HepG2 (cell line): ENCODE data around the gene SH3YL1. TPM values are rescaled to one million over a fixed set of nuclear protein-coding genes. Genes with fewer than 3 reads are reported as not detected.

ENCODE experiments used
- HNRNPH1 ChIP-seq: fragments of 200-400 bp; formaldehyde crosslinking; optimal IDR thresholded peaks from 2 replicates; pipeline ENCODE3; 2017; ENCODE audit warnings: mild to moderate bottlenecking, low read depth, low read length
- POLR2G ChIP-seq: fragments of 200-400 bp; formaldehyde crosslinking; IDR thresholded peaks from 2 replicates; pipeline ENCODE4 v1.6.1; 2018; ENCODE audit warnings: mild to moderate bottlenecking, low read depth, low read length, moderate library complexity
- SRY ChIP-seq: sonication (generic); formaldehyde crosslinking; IDR thresholded peaks from 2 replicates; pipeline ENCODE4 v1.8.0; 2022; ENCODE audit warnings: mild to moderate bottlenecking, missing genetic modification reagents
- XBP1 ChIP-seq: sonication (generic); formaldehyde crosslinking; IDR thresholded peaks from 2 replicates; pipeline ENCODE4 v1.5.0; 2020; ENCODE audit warnings: missing genetic modification reagents
- YY1 ChIP-seq: IDR thresholded peaks from 2 replicates; pipeline ENCODE4 v1.6.1; 2011; ENCODE audit warnings: low read length, low read depth, moderate library complexity, mild to moderate bottlenecking; ENCODE audit not compliant: insufficient read depth, insufficient replicate concordance
- ZNF546 ChIP-seq: sonication (generic); formaldehyde crosslinking; conservative IDR thresholded peaks from 2 replicates; pipeline ENCODE4 v1.8.1; 2023; ENCODE audit warnings: mild to moderate bottlenecking, missing genetic modification reagents
- ZNF7 ChIP-seq: IDR thresholded peaks from 2 replicates; pipeline ENCODE4 v1.6.1; 2016; ENCODE audit warnings: missing biosample characterization, missing genetic modification reagents
- ZNF761 ChIP-seq: sonication (generic); formaldehyde crosslinking; conservative IDR thresholded peaks from 2 replicates; pipeline ENCODE4 v1.4.0; 2020; ENCODE audit warnings: mild to moderate bottlenecking, missing genetic modification reagents
- polyA plus RNA-seq, 8 experiments: library from polyadenylated mRNA; depleted of rRNA in 3 of 8; stranded (reverse) in 7 of 8; unstranded in 1 of 8; fragments of >200 nt; fragmentation: Illumina TruSeq in 4 of 8; extraction: Trizol in 4 of 8; gene quantifications; 2 replicates each; pipeline versions ENCODE4 v1.2.1 to v1.2.3, GENCODE V29; 2011 to 2016; ENCODE audit warnings: low read depth in 4 of 8, missing spikeins in 1 of 8, mixed read lengths in 1 of 8; ENCODE audit not compliant: insufficient read depth in 1 of 8
- total RNA-seq, 5 experiments: library from RNA; depleted of rRNA; stranded (reverse); fragments of >200 nt; fragmentation: Illumina TruSeq; extraction: Trizol; gene quantifications; 2 replicates each; pipeline ENCODE4 v1.2.3, GENCODE V29; 2016; ENCODE audit warnings: low read depth in 1 of 5
- TF ChIP-seq, protein P1 (sequence below), 2 experiments: sonication (generic) in 1 of 2; formaldehyde crosslinking in 1 of 2; IDR thresholded peaks; 2 replicates each; pipeline versions ENCODE4 v1.4.0 to v1.6.1; 2016 to 2020; ENCODE audit warnings: borderline replicate concordance in 1 of 2, low read depth in 1 of 2, mild to moderate bottlenecking in 1 of 2, missing genetic modification reagents in 1 of 2
- TF ChIP-seq, protein P2 (sequence below): sonication (generic); formaldehyde crosslinking; IDR thresholded peaks from 2 replicates; pipeline ENCODE4 v1.4.0; 2020; ENCODE audit warnings: missing genetic modification reagents
- TF ChIP-seq, protein P3 (sequence below): IDR thresholded peaks from 2 replicates; pipeline ENCODE4 v1.6.1; 2016; ENCODE audit warnings: control low read depth
- TF ChIP-seq, protein P4 (sequence below): sonication (generic); formaldehyde crosslinking; IDR thresholded peaks from 2 replicates; pipeline ENCODE4 v1.8.0; 2022; ENCODE audit warnings: missing genetic modification reagents, mild to moderate bottlenecking, borderline replicate concordance
- TF ChIP-seq, protein P5 (sequence below): sonication (generic); formaldehyde crosslinking; IDR thresholded peaks from 2 replicates; pipeline ENCODE4 v1.8.1; 2023; ENCODE audit warnings: mild to moderate bottlenecking, inconsistent platforms, moderate library complexity, missing genetic modification reagents, borderline replicate concordance
- TF ChIP-seq, protein P6 (sequence below): sonication (generic); formaldehyde crosslinking; IDR thresholded peaks from 2 replicates; pipeline ENCODE4 v1.5.0; 2020; ENCODE audit warnings: mild to moderate bottlenecking, missing genetic modification reagents

The SH3YL1 gene
- total and polyA plus RNA-seq, 2 of the 13 experiments (the other 11 are each of a cell fraction or from before 2014, with no cell fraction given) = 13.0 to 48.2 TPM

DNA sequence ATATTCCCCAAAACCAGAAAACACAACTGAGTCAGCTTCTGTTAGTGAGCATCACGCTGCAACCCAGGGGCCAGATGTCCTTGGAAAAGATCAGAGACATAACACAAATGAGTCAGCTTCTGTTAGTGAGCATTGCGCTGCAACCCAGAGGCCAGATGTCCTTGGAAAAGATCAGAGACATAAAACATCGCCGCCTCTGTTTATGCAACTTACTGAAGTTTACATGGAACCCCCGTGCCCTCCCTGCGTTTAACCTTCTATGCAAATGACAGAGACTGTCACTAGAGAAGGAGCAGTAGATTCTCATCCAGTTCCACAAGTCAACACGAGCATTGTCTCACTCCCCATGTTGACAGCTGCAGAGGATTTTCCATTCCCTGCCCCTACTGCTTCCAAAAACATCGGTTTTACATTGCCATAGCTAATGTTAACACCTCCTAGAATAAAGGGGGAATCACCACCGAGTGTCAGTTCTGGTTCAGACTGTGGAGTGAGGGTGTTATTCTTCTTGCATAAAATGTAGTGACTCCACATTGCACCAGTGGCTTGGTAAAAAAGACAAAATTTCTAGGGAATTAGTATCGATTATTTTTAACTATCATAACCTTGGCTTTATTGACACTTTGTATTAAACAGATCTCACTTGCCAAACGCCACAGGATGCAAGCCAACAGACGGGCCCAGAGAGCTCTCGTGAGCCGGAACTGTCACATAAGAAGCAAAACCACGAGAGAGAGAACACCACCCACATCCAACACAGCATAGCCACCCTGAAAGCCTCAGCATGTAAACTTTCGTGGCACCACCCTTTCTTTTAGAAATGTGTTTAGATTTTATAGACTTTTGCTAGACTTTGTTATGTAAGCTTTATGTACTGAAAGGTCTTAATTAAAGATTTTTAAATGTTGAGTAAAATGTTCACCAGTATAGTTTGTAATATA is 87.7 kb downstream of the SH3YL1 start (continued):
- TF ChIP-seq, protein P1, sequence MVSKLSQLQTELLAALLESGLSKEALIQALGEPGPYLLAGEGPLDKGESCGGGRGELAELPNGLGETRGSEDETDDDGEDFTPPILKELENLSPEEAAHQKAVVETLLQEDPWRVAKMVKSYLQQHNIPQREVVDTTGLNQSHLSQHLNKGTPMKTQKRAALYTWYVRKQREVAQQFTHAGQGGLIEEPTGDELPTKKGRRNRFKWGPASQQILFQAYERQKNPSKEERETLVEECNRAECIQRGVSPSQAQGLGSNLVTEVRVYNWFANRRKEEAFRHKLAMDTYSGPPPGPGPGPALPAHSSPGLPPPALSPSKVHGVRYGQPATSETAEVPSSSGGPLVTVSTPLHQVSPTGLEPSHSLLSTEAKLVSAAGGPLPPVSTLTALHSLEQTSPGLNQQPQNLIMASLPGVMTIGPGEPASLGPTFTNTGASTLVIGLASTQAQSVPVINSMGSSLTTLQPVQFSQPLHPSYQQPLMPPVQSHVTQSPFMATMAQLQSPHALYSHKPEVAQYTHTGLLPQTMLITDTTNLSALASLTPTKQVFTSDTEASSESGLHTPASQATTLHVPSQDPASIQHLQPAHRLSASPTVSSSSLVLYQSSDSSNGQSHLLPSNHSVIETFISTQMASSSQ (IDR thresholded peaks at IDR 0.05; ENCODE audit: low read depth) = peak; percentile 81
- TF ChIP-seq, protein P1 (CRISPR knock-in tag; IDR thresholded peaks at IDR 0.05; ENCODE audit: borderline replicate concordance) = peak; percentile 94
- TF ChIP-seq SRY (CRISPR knock-in tag) (peak; percentile 45; the same call in 1 of the 2 replicates), XBP1 (peak; percentile 45; the same call in 1 of the 2 replicates), ZNF7 (CRISPR knock-in tag) (peak; percentile 75), ZNF546 (CRISPR knock-in tag) (no peak), HNRNPH1 (no peak), ZNF761 (no peak), POLR2G (peak; percentile 65), YY1 (no peak)
- TF ChIP-seq, protein P2, sequence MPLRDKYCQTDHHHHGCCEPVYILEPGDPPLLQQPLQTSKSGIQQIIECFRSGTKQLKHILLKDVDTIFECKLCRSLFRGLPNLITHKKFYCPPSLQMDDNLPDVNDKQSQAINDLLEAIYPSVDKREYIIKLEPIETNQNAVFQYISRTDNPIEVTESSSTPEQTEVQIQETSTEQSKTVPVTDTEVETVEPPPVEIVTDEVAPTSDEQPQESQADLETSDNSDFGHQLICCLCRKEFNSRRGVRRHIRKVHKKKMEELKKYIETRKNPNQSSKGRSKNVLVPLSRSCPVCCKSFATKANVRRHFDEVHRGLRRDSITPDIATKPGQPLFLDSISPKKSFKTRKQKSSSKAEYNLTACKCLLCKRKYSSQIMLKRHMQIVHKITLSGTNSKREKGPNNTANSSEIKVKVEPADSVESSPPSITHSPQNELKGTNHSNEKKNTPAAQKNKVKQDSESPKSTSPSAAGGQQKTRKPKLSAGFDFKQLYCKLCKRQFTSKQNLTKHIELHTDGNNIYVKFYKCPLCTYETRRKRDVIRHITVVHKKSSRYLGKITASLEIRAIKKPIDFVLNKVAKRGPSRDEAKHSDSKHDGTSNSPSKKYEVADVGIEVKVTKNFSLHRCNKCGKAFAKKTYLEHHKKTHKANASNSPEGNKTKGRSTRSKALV (CRISPR knock-in tag) = peak; percentile 91
- TF ChIP-seq, protein P3, sequence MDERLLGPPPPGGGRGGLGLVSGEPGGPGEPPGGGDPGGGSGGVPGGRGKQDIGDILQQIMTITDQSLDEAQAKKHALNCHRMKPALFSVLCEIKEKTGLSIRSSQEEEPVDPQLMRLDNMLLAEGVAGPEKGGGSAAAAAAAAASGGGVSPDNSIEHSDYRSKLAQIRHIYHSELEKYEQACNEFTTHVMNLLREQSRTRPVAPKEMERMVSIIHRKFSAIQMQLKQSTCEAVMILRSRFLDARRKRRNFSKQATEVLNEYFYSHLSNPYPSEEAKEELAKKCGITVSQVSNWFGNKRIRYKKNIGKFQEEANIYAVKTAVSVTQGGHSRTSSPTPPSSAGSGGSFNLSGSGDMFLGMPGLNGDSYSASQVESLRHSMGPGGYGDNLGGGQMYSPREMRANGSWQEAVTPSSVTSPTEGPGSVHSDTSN (CRISPR knock-in tag) = no peak
- TF ChIP-seq, protein P4, sequence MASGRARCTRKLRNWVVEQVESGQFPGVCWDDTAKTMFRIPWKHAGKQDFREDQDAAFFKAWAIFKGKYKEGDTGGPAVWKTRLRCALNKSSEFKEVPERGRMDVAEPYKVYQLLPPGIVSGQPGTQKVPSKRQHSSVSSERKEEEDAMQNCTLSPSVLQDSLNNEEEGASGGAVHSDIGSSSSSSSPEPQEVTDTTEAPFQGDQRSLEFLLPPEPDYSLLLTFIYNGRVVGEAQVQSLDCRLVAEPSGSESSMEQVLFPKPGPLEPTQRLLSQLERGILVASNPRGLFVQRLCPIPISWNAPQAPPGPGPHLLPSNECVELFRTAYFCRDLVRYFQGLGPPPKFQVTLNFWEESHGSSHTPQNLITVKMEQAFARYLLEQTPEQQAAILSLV (CRISPR knock-in tag) = peak; percentile 83
- TF ChIP-seq, protein P5, sequence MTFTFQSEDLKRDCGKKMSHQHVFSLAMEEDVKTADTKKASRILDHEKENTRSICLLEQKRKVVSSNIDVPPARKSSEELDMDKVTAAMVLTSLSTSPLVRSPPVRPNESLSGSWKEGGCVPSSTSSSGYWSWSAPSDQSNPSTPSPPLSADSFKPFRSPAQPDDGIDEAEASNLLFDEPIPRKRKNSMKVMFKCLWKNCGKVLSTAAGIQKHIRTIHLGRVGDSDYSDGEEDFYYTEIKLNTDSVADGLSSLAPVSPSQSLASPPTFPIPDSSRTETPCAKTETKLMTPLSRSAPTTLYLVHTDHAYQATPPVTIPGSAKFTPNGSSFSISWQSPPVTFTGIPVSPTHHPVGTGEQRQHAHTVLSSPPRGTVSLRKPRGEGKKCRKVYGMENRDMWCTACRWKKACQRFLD = no peak; the same call in 1 of the 2 replicates
- TF ChIP-seq, protein P6, sequence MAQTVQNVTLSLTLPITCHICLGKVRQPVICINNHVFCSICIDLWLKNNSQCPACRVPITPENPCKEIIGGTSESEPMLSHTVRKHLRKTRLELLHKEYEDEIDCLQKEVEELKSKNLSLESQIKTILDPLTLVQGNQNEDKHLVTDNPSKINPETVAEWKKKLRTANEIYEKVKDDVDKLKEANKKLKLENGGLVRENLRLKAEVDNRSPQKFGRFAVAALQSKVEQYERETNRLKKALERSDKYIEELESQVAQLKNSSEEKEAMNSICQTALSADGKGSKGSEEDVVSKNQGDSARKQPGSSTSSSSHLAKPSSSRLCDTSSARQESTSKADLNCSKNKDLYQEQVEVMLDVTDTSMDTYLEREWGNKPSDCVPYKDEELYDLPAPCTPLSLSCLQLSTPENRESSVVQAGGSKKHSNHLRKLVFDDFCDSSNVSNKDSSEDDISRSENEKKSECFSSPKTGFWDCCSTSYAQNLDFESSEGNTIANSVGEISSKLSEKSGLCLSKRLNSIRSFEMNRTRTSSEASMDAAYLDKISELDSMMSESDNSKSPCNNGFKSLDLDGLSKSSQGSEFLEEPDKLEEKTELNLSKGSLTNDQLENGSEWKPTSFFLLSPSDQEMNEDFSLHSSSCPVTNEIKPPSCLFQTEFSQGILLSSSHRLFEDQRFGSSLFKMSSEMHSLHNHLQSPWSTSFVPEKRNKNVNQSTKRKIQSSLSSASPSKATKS = 0 out of 2 replicates have a peak, but pooled peaks have one; percentile 59
